Measurements from ENCODE around the gene CRY1.

The CRY1 gene

DNA sequence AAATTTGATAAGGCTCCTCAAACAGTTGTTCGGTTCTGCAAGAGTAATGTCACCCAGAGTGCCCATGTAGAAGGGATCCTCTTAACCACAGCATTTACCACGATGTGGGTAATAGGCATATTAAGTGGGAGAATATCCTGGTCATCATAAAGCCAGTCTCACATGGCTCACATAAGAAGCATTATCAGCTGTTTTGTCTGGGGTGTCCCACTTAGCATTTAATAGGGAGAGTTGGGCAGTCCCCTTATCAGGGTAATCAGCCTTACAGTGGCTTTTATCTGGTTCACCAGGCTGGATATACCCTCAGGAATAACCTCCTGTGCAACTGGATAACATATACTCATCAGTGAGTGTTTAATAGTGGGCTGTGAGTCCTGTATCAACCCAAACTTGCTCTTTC is 150.6 kb downstream of the CRY1 start:
- H3K27ac ChIP-seq, result no peak overlapping the region
- TF ChIP-seq, protein P1, sequence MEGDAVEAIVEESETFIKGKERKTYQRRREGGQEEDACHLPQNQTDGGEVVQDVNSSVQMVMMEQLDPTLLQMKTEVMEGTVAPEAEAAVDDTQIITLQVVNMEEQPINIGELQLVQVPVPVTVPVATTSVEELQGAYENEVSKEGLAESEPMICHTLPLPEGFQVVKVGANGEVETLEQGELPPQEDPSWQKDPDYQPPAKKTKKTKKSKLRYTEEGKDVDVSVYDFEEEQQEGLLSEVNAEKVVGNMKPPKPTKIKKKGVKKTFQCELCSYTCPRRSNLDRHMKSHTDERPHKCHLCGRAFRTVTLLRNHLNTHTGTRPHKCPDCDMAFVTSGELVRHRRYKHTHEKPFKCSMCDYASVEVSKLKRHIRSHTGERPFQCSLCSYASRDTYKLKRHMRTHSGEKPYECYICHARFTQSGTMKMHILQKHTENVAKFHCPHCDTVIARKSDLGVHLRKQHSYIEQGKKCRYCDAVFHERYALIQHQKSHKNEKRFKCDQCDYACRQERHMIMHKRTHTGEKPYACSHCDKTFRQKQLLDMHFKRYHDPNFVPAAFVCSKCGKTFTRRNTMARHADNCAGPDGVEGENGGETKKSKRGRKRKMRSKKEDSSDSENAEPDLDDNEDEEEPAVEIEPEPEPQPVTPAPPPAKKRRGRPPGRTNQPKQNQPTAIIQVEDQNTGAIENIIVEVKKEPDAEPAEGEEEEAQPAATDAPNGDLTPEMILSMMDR (conservative IDR thresholded peaks at IDR 0.05), result no peak

- H3K27ac ChIP-seq, result no peak overlapping the region
- TF ChIP-seq, protein P1 (conservative IDR thresholded peaks at IDR 0.05), result no peak
Measured at GRCh38 chr12:106941481-106942156, 151.7 kb downstream of the CRY1 start.

Data from VCaP (cell line).